ENCODE measurements around the gene CFAP141.

The CFAP141 gene

DNA sequence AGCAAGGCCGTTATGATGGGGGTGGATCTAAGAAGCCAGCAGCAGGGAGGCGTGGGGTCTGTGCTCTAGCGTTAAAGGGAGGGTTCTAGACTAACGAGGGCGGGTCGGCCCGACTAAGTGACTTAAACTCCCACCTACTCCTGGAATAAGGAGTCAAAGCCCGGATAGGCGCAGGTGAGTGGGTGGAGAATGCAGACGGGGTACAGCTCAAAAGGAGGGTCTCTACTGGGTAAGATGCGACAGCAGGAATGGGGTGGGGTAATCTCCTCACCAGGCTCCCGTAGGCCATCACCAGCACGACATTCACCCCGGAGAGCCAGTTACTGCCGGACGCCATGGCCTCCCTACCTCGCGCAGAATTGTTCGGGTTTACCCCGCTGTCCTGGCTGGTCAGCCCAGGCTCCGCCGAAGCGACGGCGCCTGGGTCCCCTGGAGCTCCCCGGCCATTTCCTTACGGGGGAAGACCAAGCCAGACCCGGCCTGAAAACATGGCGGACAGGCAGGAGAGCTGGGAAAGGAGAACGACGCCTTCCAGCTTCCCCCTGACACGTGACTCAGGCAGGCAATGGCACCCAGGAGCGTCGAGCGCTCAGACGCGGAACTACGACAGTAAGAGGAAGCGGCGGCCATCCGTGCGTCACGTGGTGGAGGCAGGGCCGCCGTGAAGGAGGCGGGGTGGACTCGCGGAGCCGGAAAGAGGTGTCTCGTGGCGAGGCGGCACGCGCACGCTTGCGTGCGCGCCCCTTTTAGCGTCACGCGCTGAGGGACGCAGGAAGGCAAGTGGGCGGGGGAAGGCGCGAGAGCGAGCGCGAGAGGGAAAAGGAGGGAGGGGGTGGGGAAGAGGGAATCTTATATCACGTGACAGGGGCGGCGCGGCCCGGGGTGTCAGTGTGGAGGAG, 14.2 kb upstream of the CFAP141 start, which contains the start of gene UBAP2L:
UBAP2L (plus strand) TSS at position 885 of the 899 bp plus-strand sequence. CDS start 4,169 bp downstream, outside the sequence.
- Histone ChIP-seq H3K4me2 (ENCODE audit: low read length) (peak within 1 kb of the TSS; percentile 81), H3K9me3 (ENCODE audit: control insufficient read depth, low read length) (no peaks in the 10 kb centered on the region), H3K79me2 (peaks cover 43% of the 10 kb centered on the region), H2AFZ (peak within 1 kb of the TSS; percentile 86), H3K27ac (peak within 1 kb of the TSS; percentile 98), H3K27me3 (ENCODE audit: control insufficient read depth, insufficient read depth, low read length) (no peaks in the 10 kb centered on the region), H3K9ac (peak within 1 kb of the TSS; percentile 96), H3K4me3 (ENCODE audit: low read depth, low read length) (peak within 1 kb of the TSS; percentile 98), H3K4me1 (peaks cover 7% of the 10 kb centered on the region), H3K36me3 (ENCODE audit: control insufficient read depth, insufficient read depth, low read length) (no peaks in the 10 kb centered on the region)
- TF ChIP-seq, protein P1, sequence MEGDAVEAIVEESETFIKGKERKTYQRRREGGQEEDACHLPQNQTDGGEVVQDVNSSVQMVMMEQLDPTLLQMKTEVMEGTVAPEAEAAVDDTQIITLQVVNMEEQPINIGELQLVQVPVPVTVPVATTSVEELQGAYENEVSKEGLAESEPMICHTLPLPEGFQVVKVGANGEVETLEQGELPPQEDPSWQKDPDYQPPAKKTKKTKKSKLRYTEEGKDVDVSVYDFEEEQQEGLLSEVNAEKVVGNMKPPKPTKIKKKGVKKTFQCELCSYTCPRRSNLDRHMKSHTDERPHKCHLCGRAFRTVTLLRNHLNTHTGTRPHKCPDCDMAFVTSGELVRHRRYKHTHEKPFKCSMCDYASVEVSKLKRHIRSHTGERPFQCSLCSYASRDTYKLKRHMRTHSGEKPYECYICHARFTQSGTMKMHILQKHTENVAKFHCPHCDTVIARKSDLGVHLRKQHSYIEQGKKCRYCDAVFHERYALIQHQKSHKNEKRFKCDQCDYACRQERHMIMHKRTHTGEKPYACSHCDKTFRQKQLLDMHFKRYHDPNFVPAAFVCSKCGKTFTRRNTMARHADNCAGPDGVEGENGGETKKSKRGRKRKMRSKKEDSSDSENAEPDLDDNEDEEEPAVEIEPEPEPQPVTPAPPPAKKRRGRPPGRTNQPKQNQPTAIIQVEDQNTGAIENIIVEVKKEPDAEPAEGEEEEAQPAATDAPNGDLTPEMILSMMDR (IDR thresholded peaks at IDR 0.05), result no peak

DNA sequence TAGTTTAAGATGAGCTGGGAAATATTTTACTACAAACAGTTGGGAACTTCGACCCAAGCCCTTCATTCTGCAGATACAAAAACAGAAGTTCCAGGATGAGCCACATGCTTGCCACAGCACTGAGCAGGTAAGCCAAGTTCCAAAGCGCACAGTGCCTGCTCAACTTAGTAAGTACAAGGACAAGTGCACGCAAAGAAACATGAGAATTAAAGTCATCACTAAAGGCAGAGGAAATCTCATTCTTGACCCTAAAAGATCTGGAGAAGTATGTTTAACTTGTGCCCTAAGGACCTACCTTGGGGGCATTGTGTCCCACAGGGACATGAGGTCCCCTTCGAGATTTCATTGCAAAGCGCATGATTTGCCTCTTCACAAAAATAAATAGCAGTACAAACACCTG, 13.4 kb upstream of the CFAP141 start:
- Histone ChIP-seq H3K36me3 (ENCODE audit: control insufficient read depth, insufficient read depth, low read length) (no peaks in the 10 kb centered on the region), H3K79me2 (peaks cover 43% of the 10 kb centered on the region), H3K4me3 (ENCODE audit: low read depth, low read length) (peak overlapping the region; percentile 98), H3K9me3 (ENCODE audit: control insufficient read depth, low read length) (no peaks in the 10 kb centered on the region), H2AFZ (no peak overlapping the region), H3K27me3 (ENCODE audit: control insufficient read depth, insufficient read depth, low read length) (no peaks in the 10 kb centered on the region), H3K9ac (no peak overlapping the region), H3K27ac (peak overlapping the region; percentile 98), H3K4me1 (peaks cover 7% of the 10 kb centered on the region), H3K4me2 (ENCODE audit: low read length) (peak overlapping the region; percentile 72)
- TF ChIP-seq, protein P1 (IDR thresholded peaks at IDR 0.05), result no peak

DNA sequence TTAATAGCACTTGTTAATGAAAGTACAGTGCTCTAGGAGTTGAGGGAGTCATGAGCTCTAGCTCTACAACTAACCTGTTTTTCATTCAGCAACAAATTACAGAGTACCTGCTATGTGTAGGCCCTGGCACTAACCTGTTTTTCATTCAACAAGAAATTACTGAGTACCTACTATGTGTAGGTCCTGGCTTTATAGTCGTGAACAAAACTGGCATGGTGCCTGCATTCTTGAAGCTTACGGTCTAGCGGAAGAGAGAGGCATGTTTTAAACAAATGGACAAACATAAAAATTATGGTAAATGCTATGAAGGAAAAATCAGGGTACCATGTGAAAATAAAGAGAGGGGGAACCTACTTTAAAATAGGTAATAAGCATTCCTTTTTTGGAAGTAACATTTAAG, 12.4 kb upstream of the CFAP141 start:
- Histone ChIP-seq H3K36me3 (ENCODE audit: control insufficient read depth, insufficient read depth, low read length) (no peaks in the 10 kb centered on the region), H2AFZ (no peak overlapping the region), H3K9ac (no peak overlapping the region), H3K4me2 (ENCODE audit: low read length) (no peak overlapping the region), H3K4me1 (peaks cover 7% of the 10 kb centered on the region), H3K79me2 (peaks cover 43% of the 10 kb centered on the region), H3K4me3 (ENCODE audit: low read depth, low read length) (no peak overlapping the region), H3K27ac (no peak overlapping the region), H3K27me3 (ENCODE audit: control insufficient read depth, insufficient read depth, low read length) (no peaks in the 10 kb centered on the region), H3K9me3 (ENCODE audit: control insufficient read depth, low read length) (no peaks in the 10 kb centered on the region)
- TF ChIP-seq, protein P1 (IDR thresholded peaks at IDR 0.05), result no peak

DNA sequence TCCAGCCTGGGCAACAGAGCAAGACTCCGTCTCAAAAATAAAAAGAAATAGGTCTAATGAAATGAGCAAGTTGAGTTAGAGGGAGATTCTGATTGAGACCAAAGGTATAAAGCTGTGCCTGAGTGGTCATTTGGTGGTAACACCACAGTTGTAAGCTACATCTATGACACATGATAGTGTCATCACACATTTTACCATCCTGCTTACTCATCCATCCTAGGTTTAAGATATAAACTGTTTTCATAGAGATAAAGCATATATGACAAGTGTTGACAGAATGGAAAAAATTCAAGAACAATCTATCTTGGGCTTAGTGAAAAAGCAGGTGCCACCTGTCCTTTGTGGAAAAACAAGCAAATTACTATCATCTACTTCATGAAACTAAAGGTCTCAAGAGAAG, 7.1 kb upstream of the CFAP141 start:
- no peak overlapping the region for H2AFZ ChIP-seq
- TF ChIP-seq, protein P1 (IDR thresholded peaks at IDR 0.05), result no peak
- no peaks in the 10 kb centered on the region for H3K27me3 ChIP-seq (ENCODE audit: control insufficient read depth, insufficient read depth, low read length)
- no peak overlapping the region for H3K4me2 ChIP-seq (ENCODE audit: low read length)
- peaks cover under 1% of the 10 kb centered on the region for H3K4me1 ChIP-seq
- no peak overlapping the region for H3K9ac ChIP-seq
- H3K9me3 ChIP-seq (ENCODE audit: control insufficient read depth, low read length), result no peaks in the 10 kb centered on the region
- H3K79me2 ChIP-seq, result peaks cover 14% of the 10 kb centered on the region
- no peak overlapping the region for H3K27ac ChIP-seq
- H3K4me3 ChIP-seq (ENCODE audit: low read depth, low read length), result no peak overlapping the region
- no peaks in the 10 kb centered on the region for H3K36me3 ChIP-seq (ENCODE audit: control insufficient read depth, insufficient read depth, low read length)

All from parathyroid adenoma (tissue), 2 donors.